Osteoblast (primary cell): ENCODE results near the gene VGLL1. TPM values are rescaled to one million over a fixed set of nuclear protein-coding genes. Genes with fewer than 3 reads are reported as not detected.

Experiments
- DNase-seq: peaks from one replicate; pipeline ENCODE4 v3.0.0; 2011; ENCODE audit warnings: low spot score, mixed read lengths; ENCODE audit not compliant: insufficient read length; ENCODE audit errors: missing footprints
- H2AFZ ChIP-seq: 2 replicates; pipeline ENCODE4 v1.6.0; 2011; ENCODE audit warnings: mild to moderate bottlenecking, low read length
- H3K27ac ChIP-seq: 2 replicates; pipeline ENCODE4 v1.5.1; 2011; ENCODE audit warnings: mild to moderate bottlenecking, low read depth, low read length, moderate library complexity
- H3K27me3 ChIP-seq: 2 replicates; pipeline ENCODE4 v1.6.0; 2012; ENCODE audit warnings: mild to moderate bottlenecking, control low read depth, inconsistent platforms, low read length, moderate library complexity; ENCODE audit not compliant: insufficient read depth
- H3K36me3 ChIP-seq: 2 replicates; pipeline ENCODE4 v1.5.1; 2011; ENCODE audit warnings: mild to moderate bottlenecking, low read length, control low read depth, moderate library complexity; ENCODE audit not compliant: insufficient read depth
- H3K4me1 ChIP-seq: 2 replicates; pipeline ENCODE4 v1.5.1; 2011; ENCODE audit warnings: mild to moderate bottlenecking, low read length, control low read depth, moderate library complexity; ENCODE audit not compliant: insufficient read depth
- H3K4me2 ChIP-seq: 2 replicates; pipeline ENCODE4 v1.6.0; 2011; ENCODE audit warnings: mild to moderate bottlenecking, low read length; ENCODE audit not compliant: insufficient read depth
- H3K4me3 ChIP-seq: fragments of 200-600 bp; sonication (generic); 3 replicates; pipeline ENCODE4 v1.5.1; 2012; ENCODE audit warnings: mild to moderate bottlenecking, low read length, inconsistent platforms; ENCODE audit not compliant: insufficient read depth
- H3K79me2 ChIP-seq: 2 replicates; pipeline ENCODE4 v1.6.0; 2012; ENCODE audit warnings: mild to moderate bottlenecking, low read length, control low read depth, inconsistent platforms; ENCODE audit not compliant: insufficient read depth
- H3K9me3 ChIP-seq: 2 replicates; pipeline ENCODE4 v1.5.1; 2011; ENCODE audit warnings: low read depth, low read length, control low read depth
- H4K20me1 ChIP-seq: 2 replicates; pipeline ENCODE4 v1.6.0; 2012; ENCODE audit warnings: mild to moderate bottlenecking, low read length, control low read depth; ENCODE audit not compliant: insufficient read depth
- CTCF ChIP-seq: IDR thresholded peaks from 2 replicates; pipeline ENCODE4 v1.5.1; 2011; ENCODE audit warnings: mild to moderate bottlenecking, low read depth, low read length, moderate library complexity; ENCODE audit errors: extremely low read depth
- total RNA-seq: library from RNA; depleted of rRNA; stranded (reverse); fragments of >200 nt; gene quantifications from 2 replicates; pipeline ENCODE4 v1.2.3, GENCODE V29; 2012

Gene VGLL1
- total RNA-seq, 1 donor, result not detected

GRCh38 chrX:136540226-136540625 is 8.2 kb downstream of the VGLL1 start:
- H3K79me2 ChIP-seq, result no peaks in the 10 kb centered on the region
- no peak for DNase-seq
- H4K20me1 ChIP-seq, result no peaks in the 10 kb centered on the region
- no peak overlapping the region for H3K4me3 ChIP-seq
- no peak overlapping the region for H3K4me2 ChIP-seq
- no peaks in the 10 kb centered on the region for H3K9me3 ChIP-seq
- no peaks in the 10 kb centered on the region for H3K4me1 ChIP-seq
- no peak overlapping the region for H2AFZ ChIP-seq
- peaks cover 6% of the 10 kb centered on the region for H3K27me3 ChIP-seq
- H3K27ac ChIP-seq, result no peak overlapping the region
- H3K36me3 ChIP-seq, result no peaks in the 10 kb centered on the region
- TF ChIP-seq CTCF, result no peak

GRCh38 chrX:136541294-136541693 is 9.3 kb downstream of the VGLL1 start:
- no peak for DNase-seq
- Histone ChIP-seq H3K4me1 (no peaks in the 10 kb centered on the region), H3K36me3 (no peaks in the 10 kb centered on the region), H4K20me1 (no peaks in the 10 kb centered on the region), H3K4me2 (no peak overlapping the region), H3K27me3 (peaks cover 4% of the 10 kb centered on the region), H3K4me3 (no peak overlapping the region), H3K79me2 (no peaks in the 10 kb centered on the region), H3K27ac (no peak overlapping the region), H3K9me3 (no peaks in the 10 kb centered on the region), H2AFZ (no peak overlapping the region)
- no peak for TF ChIP-seq CTCF

- Histone ChIP-seq H3K36me3 (no peaks in the 10 kb centered on the region), H3K4me2 (no peak overlapping the region), H3K4me1 (no peaks in the 10 kb centered on the region), H3K4me3 (no peak overlapping the region), H4K20me1 (no peaks in the 10 kb centered on the region), H3K27me3 (peaks cover 4% of the 10 kb centered on the region), H3K79me2 (no peaks in the 10 kb centered on the region), H2AFZ (no peak overlapping the region), H3K27ac (no peak overlapping the region), H3K9me3 (no peaks in the 10 kb centered on the region)
- no peak for DNase-seq
- no peak for TF ChIP-seq CTCF
Observed at GRCh38 chrX:136542281-136542680, 10.3 kb downstream of the VGLL1 start.

GRCh38 chrX:136546371-136546781 is 14.4 kb downstream of the VGLL1 start:
- Histone ChIP-seq H3K27ac (no peak overlapping the region), H3K27me3 (peaks cover 10% of the 10 kb centered on the region), H3K79me2 (no peaks in the 10 kb centered on the region), H3K4me2 (no peak overlapping the region), H4K20me1 (no peaks in the 10 kb centered on the region), H2AFZ (no peak overlapping the region), H3K36me3 (no peaks in the 10 kb centered on the region), H3K4me1 (no peaks in the 10 kb centered on the region), H3K4me3 (no peak overlapping the region), H3K9me3 (no peaks in the 10 kb centered on the region)
- DNase-seq, result no peak
- no peak for TF ChIP-seq CTCF
